SK-N-SH (cell line): ENCODE data around the gene VPS13C.

Source experiments
- CHD2 ChIP-seq: fragments of 150-350 bp; IDR thresholded peaks from 2 replicates; pipeline ENCODE4 v1.6.1; 2018; ENCODE audit warnings: low read length; ENCODE audit not compliant: partially characterized antibody
- EP300 ChIP-seq, 2 experiments: IDR thresholded peaks; 2 replicates each; pipeline versions ENCODE4 v1.4.0 to v1.6.1; 2012; ENCODE audit warnings: borderline replicate concordance in 1 of 2, low read depth in 1 of 2, low read length in 1 of 2
- EZH2phosphoT487 ChIP-seq: fragments of 200-600 bp; sonication (generic); IDR thresholded peaks from 2 replicates; pipeline ENCODE4 v1.6.1; 2017; ENCODE audit warnings: low read depth, mixed run types, mild to moderate bottlenecking, antibody characterized with exemption, moderate library complexity, borderline replicate concordance
- GABPA ChIP-seq: IDR thresholded peaks from 2 replicates; pipeline ENCODE4 v1.4.0; 2012; ENCODE audit warnings: low read depth, mild to moderate bottlenecking
- GATA2 ChIP-seq: sonication (generic); formaldehyde crosslinking; IDR thresholded peaks from 2 replicates; pipeline ENCODE4 v1.5.0; 2020; ENCODE audit warnings: mild to moderate bottlenecking, missing genetic modification reagents
- POLR2AphosphoS5 ChIP-seq: IDR thresholded peaks from 2 replicates; pipeline ENCODE4 v1.6.1; 2012; ENCODE audit warnings: low read depth, low read length
- REST ChIP-seq: IDR thresholded peaks from 2 replicates; pipeline ENCODE4 v1.6.1; 2012; ENCODE audit warnings: mild to moderate bottlenecking, low read depth, low read length, moderate library complexity
- RFX5 ChIP-seq: IDR thresholded peaks from 2 replicates; pipeline ENCODE4 v1.6.1; 2012; ENCODE audit warnings: mild to moderate bottlenecking, improper control_type of control experiment, low read length
- RXRA ChIP-seq: IDR thresholded peaks from 2 replicates; pipeline ENCODE4 v1.4.0; 2012; ENCODE audit warnings: low read depth, mild to moderate bottlenecking, borderline replicate concordance
- USF1 ChIP-seq: IDR thresholded peaks from 2 replicates; pipeline ENCODE4 v1.4.0; 2012; ENCODE audit warnings: low read depth, borderline replicate concordance
- ZBTB33 ChIP-seq: IDR thresholded peaks from 2 replicates; pipeline ENCODE4 v1.4.0; 2012; ENCODE audit warnings: low read depth, borderline replicate concordance
- TF ChIP-seq, protein P1 (sequence below): fragments of 200-600 bp; sonication (generic); IDR thresholded peaks from 2 replicates; pipeline ENCODE4 v1.6.1; 2017; ENCODE audit warnings: antibody characterized with exemption, mild to moderate bottlenecking, moderate library complexity
- TF ChIP-seq, protein P2 (sequence below): fragments of 150-350 bp; IDR thresholded peaks from 2 replicates; pipeline ENCODE4 v1.6.1; 2017; ENCODE audit warnings: antibody characterized with exemption, low read length, low read depth, borderline replicate concordance

- no peak for TF ChIP-seq ZBTB33
- no peak for TF ChIP-seq EP300 (IDR thresholded peaks at IDR 0.05; ENCODE audit: borderline replicate concordance in 1 of 2, low read depth in 1 of 2, low read length in 1 of 2)
- TF ChIP-seq, protein P1, sequence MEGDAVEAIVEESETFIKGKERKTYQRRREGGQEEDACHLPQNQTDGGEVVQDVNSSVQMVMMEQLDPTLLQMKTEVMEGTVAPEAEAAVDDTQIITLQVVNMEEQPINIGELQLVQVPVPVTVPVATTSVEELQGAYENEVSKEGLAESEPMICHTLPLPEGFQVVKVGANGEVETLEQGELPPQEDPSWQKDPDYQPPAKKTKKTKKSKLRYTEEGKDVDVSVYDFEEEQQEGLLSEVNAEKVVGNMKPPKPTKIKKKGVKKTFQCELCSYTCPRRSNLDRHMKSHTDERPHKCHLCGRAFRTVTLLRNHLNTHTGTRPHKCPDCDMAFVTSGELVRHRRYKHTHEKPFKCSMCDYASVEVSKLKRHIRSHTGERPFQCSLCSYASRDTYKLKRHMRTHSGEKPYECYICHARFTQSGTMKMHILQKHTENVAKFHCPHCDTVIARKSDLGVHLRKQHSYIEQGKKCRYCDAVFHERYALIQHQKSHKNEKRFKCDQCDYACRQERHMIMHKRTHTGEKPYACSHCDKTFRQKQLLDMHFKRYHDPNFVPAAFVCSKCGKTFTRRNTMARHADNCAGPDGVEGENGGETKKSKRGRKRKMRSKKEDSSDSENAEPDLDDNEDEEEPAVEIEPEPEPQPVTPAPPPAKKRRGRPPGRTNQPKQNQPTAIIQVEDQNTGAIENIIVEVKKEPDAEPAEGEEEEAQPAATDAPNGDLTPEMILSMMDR = no peak
- no peak for TF ChIP-seq EZH2phosphoT487
- TF ChIP-seq REST = no peak
- no peak for TF ChIP-seq POLR2AphosphoS5
- TF ChIP-seq, protein P2, sequence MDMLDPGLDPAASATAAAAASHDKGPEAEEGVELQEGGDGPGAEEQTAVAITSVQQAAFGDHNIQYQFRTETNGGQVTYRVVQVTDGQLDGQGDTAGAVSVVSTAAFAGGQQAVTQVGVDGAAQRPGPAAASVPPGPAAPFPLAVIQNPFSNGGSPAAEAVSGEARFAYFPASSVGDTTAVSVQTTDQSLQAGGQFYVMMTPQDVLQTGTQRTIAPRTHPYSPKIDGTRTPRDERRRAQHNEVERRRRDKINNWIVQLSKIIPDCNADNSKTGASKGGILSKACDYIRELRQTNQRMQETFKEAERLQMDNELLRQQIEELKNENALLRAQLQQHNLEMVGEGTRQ = no peak
- no peak for TF ChIP-seq CHD2
- no peak for TF ChIP-seq RXRA
- no peak for TF ChIP-seq GABPA
- no peak for TF ChIP-seq RFX5
- TF ChIP-seq GATA2 (CRISPR knock-in tag) = no peak
- TF ChIP-seq USF1 = no peak
These were observed 3.8 kb upstream of the VPS13C start for GRCh38 chr15:62063825-62064635.
